Upper lobe of left lung (tissue), 4 donors: ENCODE measurements around the gene TSR1.

Experiments used
- CTCF ChIP-seq, 6 experiments: fragments of 450-650 bp in 4 of 6; fragments of 200-600 bp in 2 of 6; sonication (generic) in 2 of 6; IDR thresholded peaks; one replicate each; pipeline ENCODE4 v1.5.1; 2016 to 2019; ENCODE audit warnings: antibody characterized with exemption in 6 of 6
- POLR2AphosphoS5 ChIP-seq, 2 donors: sonication (generic); formaldehyde crosslinking; IDR thresholded peaks; one replicate each; pipeline ENCODE4 v1.5.1; 2017; ENCODE audit warnings: antibody characterized with exemption in 2 of 2

GRCh38 chr17:2275722-2276121 is 60.5 kb downstream of the TSR1 start:
- TF ChIP-seq CTCF (IDR thresholded peaks at IDR 0.05) (no peak), POLR2AphosphoS5 (IDR thresholded peaks at IDR 0.05) (no peak)
